ENCODE measurements around the gene AGRP. TPM values are rescaled to one million over a fixed set of nuclear protein-coding genes. Genes with fewer than 3 reads are reported as not detected.

AGRP gene
- total RNA-seq, 1 donor from 2014 or later: not detected

DNA sequence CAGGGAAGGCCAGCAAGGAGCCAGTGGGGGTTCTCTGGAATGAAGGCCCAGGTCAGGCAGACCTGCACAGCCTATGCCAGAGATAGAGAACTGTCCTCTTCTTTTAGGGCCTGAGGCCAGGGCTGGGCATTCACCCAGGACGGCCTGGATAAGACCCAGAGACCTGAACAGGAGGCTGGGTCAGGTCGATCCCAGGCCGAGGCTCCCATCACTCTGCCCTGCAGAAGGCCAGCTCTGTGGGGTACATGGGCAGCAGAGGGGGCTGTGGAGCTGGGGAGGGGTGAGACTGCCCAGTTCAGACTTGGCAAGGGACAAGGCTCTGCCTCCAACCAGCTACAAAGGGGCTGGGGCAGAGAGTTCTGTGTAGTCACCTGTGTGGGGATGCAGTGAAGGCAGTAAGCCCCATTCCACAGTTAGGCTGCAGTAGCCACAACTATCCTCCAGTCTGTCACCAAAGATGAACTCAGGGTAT, 37.9 kb downstream of the AGRP start:
- DNase-seq: no peak

DNA sequence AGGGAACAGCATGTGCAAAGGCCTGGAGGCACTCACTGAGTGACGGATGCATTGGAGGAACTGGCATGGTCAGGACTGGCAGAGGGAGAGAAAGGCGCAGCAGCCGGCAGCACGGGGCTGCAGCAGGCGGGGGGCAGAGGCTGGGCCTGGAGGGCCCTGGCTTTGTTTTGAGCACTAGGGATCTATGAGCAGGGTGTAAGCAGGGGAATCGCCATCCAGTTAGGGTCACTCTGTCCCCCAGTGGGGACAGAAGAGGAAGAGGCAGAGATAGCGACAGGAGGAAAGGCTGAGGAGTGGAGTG, 38.3 kb downstream of the AGRP start:
- no peak for DNase-seq

DNA sequence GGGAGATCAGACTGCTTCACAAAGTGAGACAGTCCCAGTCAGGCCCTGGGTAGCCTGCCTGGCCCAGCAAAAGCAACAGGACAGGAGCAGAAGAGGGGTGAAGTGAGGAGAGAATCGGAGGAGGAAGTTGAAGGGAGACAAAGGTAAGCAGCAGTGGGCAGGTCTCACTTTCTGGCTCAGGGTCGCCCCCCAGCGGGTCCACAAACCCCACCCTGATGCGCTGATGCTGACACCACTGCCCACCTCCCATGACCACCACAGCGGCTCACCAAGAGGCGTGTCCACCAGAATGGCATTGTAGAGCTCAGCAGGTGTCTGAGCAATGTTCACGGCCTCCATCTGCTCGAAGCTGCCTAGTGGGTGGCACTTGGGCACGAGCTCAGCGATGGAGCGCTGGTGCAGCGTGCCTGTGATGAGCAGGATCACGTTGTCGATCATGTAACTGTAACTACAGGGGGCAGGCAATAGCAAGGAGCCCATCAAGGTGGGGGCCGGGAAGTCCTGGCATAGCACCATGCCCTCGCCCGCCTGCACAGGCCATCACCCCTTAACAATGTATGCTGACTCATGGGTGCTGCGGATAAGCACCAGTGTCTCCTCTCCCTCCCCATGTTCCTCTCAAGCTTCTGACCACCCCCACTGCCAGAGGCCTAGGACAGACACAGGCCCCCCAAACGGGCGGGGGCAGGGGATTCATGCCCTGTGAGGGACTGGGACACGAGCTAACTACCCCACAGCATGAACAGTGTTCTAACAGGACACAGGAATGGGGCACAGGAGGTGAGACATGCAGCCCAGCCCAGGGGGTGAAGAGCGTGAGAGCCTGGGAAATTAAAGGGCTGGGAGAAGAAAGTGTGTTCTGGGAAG, 38.9 kb downstream of the AGRP start:
- no peak for DNase-seq

DNA sequence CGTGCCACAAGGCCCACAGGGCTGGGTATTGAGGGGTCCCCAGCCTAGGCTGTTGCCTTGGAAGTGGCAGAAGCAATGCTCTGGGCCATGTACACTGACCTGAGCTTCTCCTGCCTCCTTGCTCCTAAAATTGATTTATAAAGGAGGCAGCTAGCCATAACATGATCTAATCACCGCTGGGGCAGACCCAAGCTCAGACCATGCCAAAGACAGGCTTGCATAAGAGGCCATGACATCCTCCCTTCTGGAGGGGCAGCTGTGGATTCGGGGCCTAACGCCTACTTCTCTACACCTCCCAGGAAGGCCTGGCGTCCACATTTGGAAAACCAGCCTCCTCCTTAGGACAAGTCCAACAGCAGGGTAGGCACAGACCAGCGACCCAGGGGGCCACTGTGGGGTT, 40.1 kb downstream of the AGRP start:
- DNase-seq: peak; percentile 57

DNA sequence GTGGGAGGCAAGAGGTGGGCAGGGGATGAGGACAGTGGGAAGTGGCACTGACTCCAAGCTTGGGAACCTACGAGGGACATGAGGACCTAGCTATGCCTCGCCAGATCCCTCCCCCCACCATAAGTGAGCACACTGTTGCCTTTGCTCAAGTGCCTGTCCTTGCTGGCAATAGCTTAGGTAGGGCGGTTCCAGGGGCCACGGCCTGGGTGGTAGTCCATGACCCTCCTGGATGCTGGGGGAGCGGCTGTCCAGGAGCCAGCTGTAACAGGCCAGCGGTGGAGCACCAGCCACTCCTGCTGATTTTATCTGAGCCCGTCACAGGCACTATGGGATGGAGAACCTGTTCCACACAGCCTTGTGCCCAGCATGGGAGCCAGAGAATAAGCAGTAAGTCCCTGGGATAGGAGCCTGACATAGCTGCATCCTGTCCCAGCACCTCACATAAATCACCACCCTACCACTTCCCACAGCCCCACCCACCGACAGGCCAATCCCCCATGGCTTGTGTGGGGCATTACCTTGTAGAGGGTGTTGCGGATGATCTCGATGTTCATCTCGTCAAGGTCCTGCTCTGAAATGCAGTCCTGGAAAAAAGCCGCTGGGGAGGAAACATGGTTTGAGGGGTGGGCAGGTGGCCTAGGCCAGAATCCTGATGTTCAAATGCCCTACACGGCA, 40.6 kb downstream of the AGRP start:
- DNase-seq: no peak

DNA sequence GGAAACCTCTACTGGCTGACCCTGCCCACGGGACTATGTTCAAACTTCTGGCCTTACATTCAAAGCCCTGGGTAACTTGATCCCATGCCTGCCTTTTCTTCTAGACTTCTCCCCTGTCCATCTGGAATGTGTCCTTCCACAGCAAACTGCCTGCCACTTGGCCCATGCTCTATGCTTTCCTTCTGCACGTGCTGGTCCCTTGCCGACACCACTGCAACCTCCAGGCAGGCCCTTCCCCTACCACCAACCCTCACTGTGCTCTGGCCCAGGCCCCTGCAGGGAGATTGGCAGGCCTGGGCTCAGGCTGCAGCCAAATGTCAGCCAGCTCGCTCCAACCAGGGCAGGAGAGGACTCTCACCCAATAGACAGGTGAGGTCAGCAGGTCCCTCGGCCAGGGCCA, 41.4 kb downstream of the AGRP start:
- DNase-seq: peak; percentile 88

DNA sequence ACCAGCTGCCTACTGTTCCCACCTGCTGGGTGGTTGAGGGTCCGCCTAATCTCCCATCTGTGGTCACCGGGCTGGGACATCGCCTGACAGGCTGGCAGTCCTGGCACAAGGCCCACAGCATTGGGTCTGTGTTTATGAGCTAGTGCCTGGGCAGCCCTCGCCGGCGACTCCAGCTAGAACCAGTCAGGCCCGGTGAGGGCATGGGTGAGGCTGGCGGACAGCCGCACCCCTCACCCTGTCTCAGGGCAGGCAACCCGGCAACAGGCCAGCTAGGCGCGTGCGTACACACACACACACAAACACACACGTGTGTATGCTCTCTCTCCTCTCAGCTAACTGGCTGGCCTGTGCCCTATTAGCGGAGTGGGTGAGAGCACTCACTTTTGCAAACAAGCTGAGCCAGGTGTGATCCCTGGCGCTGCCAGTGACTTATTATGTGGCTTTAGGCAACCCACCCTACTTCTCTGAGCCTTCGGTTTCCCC, 42.0 kb downstream of the AGRP start:
- peak; percentile 92 for DNase-seq

DNA sequence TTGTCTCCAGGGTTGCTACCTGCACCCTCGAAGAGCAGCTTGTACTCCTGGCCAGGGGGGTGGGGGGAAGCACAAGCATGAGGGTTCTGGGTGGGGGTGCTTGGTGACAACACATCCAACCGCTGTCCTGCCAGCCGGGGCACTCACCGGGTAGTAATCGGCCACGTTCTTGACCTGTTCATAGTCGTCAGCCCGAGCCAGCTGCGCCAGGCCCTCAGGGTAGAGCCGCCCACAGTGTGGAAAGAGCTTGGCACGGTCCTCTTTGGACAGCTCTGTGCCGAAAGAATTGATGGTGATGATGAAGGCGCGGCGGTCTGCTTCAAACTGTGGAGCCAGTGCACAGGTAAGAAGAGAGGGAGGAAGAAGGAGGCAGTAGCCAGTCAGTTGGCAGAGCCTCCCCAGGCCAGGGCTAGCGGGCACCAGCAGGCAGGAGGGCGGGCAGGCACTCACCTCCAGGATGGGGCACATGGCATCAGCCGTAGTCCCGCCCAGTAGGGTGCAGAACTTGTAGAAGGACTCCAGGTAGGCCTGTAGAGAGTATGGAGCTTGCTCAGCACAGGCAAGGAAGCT, 44.4 kb downstream of the AGRP start:
- no peak for DNase-seq

DNA sequence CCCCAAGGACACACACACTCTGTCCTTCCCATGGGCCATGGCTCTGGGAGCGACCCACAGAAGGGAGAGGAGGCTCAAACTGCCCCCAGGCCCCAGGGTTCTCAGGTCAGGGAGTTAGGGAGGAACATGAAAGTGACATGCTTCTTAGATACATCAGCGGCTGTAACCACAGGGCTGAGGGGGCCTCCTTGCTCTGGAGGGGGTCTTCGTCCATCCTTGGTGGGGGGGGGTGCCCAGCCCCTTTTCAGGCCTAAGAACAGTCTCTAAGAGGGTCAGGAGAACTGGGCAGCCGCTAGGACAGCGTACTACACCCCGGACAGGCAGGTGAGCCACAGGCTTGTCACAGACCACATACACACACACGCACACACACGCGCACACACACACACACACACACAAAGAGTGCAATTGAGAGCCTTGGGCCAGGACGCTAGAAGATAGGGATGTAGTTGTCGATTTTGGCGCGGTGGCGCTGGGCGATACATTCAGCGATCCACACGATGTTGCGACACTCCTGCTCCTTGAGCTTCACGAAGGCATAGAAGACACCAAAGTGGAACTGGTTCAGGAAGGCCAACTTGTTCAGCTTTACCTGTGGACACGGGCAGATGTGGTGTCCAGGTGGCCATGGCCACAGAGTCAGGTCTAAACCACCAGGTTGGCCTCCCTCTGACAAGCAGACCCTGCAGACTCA, 45.1 kb downstream of the AGRP start:
- DNase-seq: no peak

DNA sequence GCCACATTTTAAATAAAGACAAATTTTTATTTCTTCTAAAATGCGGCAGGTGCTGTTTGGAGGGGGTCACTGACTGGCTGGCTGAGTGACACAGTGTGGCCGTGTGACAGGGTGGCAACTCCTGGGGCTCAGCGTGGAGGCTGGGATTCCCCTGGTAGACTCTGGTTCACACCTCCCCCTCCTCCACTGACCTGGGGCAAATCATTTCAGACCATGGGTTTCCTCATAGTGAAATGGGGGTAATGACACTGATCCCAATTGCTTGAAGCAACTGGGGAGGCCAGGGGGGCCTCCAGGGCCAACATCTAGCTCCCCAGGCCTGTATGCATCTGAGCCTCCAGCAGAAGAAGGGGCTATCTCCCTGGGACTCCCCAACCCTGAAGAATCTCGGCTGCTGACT, 45.8 kb downstream of the AGRP start:
- no peak for DNase-seq

DNA sequence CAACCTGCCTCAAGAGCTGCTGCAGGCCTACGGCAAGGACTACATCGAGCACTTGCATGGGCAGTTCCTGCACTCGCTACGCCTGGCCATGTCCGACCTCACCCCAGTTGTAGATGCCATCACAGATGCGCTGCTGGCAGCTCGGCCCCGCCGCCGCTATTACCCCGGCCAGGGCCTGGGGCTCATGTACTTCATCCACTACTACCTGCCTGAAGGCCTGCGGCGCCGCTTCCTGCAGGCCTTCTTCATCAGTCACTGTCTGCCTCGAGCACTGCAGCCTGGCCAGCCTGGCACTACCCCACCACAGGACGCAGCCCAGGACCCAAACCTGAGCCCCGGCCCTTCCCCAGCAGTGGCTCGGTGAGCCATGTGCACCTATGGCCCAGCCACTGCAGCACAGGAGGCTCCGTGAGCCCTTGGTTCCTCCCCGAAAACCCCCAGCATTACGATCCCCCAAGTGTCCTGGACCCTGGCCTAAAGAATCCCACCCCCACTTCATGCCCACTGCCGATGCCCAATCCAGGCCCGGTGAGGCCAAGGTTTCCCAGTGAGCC, 46.6 kb downstream of the AGRP start:
- no peak for DNase-seq

DNA sequence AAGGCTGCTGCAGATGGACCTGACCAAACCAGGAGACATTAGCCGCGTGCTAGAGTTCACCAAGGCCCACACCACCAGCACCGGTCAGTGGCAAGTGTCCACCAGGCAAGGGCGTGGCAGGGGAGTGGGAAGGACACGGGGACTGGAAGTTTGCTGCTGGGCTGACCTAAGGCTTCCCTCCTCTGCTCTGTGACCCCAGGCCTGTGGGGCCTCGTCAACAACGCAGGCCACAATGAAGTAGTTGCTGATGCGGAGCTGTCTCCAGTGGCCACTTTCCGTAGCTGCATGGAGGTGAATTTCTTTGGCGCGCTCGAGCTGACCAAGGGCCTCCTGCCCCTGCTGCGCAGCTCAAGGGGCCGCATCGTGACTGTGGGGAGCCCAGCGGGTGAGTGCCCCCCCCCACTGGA, 47.6 kb downstream of the AGRP start:
- no peak for DNase-seq

DNA sequence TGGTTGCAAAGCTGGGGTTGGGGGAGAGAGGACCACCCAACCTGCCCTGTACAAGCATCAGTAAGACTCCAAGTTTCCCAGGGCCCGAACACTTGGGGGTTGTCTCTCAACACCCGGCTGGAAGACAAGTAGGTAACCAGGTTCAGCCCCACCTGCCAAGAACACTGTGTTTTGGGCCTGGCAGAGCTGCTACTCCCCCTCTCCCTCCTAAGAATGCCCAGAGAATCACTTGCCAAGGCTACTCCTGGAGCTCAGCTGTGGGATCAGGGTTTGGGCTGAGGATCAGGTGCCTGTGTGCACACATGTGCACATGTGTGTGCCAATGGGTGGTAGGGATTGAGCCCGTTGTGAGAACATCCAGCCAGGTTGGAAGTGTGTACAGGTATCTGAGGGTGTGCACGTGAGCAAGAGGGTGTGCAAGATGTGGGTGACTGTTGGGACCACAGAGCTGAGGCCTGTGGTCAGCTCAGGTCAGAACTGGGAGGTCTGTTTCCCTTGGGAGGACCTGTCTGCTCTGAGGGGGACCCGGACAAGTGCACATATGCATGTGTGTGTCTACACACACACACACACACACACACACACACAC, 50.1 kb downstream of the AGRP start:
- no peak for DNase-seq

Other genes starting within 250 kb of the AGRP start
- gene FHOD1, start 236.1 kb downstream of the AGRP start, total RNA-seq: 10.1 TPM
- gene SLC9A5, start 234.6 kb downstream of the AGRP start, total RNA-seq: 0.10 TPM
- 21.0 TPM for gene PLEKHG4, start 204.0 kb downstream of the AGRP start, total RNA-seq
- 0.10 TPM for gene KCTD19, start 156.8 kb downstream of the AGRP start, total RNA-seq
- gene LRRC36, start 156.7 kb downstream of the AGRP start, total RNA-seq: 0.41 TPM
- 135 TPM for gene TPPP3, start 90.0 kb downstream of the AGRP start, total RNA-seq
- 14.2 TPM for gene ZDHHC1, start 67.1 kb downstream of the AGRP start, total RNA-seq
- 7.8 TPM for gene HSD11B2, start 52.4 kb downstream of the AGRP start, total RNA-seq
- 90.3 TPM for gene ATP6V0D1, start 2.4 kb downstream of the AGRP start, total RNA-seq
- 50.5 TPM for gene RIPOR1, start 45.3 kb upstream of the AGRP start, total RNA-seq
- gene CTCF, start 79.0 kb upstream of the AGRP start, total RNA-seq: 40.0 TPM
- gene CARMIL2, start 161.6 kb upstream of the AGRP start, total RNA-seq: 2.3 TPM
- gene ACD, start 176.7 kb upstream of the AGRP start, total RNA-seq: 7.3 TPM
- gene PARD6A, start 177.4 kb upstream of the AGRP start, total RNA-seq: 2.2 TPM
- 13.6 TPM for gene ENKD1, start 183.2 kb upstream of the AGRP start, total RNA-seq
- 3.4 TPM for gene C16orf86, start 183.3 kb upstream of the AGRP start, total RNA-seq
- gene GFOD2, start 235.8 kb upstream of the AGRP start, total RNA-seq: 12.5 TPM

Measured in tongue (tissue), 2 donors.